ENCODE results near the gene NUB1.

NUB1 gene

GRCh38 chr7:151404216-151405011 lies 62.8 kb downstream of the NUB1 start:
- peak; percentile 56 for DNase-seq (ENCODE audit: low spot score)

DNA sequence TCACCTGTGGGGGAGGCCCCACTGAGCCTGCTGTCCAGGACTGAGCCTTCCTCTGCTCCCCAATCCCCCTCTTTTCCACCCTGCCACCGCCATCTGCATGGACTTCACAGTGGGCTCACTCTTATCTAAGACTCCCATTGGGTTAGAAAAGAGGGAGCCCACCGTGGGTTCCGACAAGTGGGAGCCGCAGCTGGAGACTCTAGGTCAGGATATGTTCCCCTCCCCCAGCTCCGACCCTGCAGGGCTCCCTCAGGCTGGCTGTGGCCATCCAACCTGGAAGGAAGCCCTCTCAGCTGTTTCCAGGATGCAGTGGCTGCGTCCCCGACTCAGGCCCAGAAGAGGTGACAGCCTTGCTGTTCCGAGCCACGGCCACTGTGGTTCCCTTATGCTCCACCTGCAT lies 63.4 kb downstream of the NUB1 start:
- DNase-seq (ENCODE audit: low spot score) = no peak

GRCh38 chr7:151405588-151405987 lies 64.0 kb downstream of the NUB1 start:
- no peak for DNase-seq (ENCODE audit: low spot score)

DNA sequence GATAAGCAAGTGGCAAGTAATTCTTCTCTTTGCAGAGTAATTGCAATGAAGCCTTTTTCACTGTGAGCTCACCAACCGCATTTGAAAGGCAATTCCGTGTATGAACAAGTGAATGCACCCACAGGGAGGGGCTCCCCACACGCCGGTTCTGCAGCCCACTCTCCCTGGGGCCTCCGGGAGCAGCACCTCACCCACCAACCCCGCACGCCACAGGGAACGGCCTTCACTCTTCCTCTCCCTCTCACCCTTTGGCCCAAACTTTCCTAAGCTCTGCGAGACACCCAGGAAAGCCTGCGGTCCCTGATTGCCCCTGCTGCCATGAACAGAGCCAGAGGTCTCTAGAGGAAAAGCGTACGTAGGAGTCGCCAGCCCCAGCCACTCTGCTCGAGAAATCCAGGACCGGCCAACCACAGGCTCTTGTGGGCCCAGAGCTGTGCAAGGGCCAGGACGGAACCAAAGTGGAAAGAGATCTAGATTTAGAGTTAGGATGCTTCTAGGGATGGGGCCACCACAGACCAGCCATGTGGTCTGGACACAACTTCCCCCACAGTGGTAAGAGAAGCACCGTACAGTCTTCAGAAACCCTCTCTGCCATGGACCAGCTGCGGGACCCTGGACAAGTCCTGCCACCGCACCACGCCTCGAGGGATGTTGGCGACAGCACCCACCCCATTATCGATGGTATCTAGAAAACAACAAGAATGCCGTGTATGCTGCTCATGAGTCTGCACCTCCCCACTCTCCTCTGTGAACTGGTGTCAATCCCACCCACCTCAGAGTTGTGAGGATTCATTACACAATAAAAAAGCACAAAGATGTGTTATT lies 64.7 kb downstream of the NUB1 start:
- DNase-seq (ENCODE audit: low spot score) = no peak

GRCh38 chr7:151406886-151407583 lies 65.4 kb downstream of the NUB1 start:
- no peak for DNase-seq (ENCODE audit: low spot score)

DNA sequence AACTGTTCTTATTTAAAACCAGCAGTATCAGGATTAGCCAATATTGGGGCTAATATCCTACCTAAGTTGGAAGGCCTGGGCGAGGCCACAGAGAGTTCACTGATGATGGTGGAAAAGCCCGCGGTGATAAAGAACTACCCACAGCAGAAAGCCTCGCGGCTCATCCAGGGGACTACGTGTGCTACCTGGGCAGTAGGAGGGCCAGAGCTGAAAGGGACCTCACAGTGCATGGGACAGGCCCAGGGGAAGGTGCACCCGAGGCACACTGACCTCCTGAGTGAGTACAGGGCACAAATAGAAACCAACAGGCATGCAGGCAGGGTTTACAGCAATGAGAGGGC lies 66.9 kb downstream of the NUB1 start:
- DNase-seq (ENCODE audit: low spot score) = no peak

DNA sequence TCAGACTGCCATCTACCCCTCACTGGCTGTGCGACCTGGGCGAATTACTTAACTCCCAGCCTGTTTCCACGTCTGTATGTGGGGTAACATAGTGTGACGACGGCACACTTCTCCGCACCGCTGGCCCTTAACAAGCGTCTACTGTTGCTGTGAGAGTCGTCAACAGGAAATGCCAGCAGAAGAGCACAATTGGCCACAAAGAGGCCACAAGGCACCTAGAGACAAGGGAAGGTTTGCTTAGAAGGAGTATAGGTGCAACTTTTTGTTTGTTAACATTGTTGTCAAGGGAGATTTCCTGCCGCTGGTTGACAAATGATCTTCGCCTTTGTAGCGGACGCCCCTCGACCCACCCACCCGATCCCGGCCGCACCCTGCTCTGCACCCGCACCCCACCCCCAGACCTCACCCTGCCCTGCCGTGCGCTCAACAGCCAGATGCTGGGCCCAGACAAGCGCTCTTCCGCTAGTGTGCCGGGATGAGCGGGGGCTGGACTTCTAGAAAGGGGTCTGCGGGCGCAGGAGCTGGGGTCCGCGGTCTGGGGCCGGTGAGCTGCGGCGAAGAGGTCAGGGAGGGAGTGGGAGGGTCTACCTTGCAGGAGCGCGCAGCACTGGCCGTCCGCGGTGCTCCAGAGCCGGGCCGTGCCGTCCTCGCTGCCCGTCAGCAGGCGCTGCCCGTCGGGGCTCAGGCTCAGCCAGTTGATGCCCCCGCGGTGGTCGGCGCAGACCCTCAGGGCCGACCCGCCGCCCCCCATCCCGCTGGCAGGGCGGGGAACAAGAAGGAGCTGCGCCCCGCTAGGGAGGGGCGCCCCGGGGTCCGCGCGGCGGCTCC lies 67.4 kb downstream of the NUB1 start:
- DNase-seq (ENCODE audit: low spot score) = no peak

- DNase-seq (ENCODE audit: low spot score) = no peak
Measured at GRCh38 chr7:151409667-151410404, 68.2 kb downstream of the NUB1 start, which contains the start of gene WDR86. Gene WDR86, minus strand, starts transcription at chr7:151410038. Its CDS starts 449 bp downstream, at chr7:151409589.

DNA sequence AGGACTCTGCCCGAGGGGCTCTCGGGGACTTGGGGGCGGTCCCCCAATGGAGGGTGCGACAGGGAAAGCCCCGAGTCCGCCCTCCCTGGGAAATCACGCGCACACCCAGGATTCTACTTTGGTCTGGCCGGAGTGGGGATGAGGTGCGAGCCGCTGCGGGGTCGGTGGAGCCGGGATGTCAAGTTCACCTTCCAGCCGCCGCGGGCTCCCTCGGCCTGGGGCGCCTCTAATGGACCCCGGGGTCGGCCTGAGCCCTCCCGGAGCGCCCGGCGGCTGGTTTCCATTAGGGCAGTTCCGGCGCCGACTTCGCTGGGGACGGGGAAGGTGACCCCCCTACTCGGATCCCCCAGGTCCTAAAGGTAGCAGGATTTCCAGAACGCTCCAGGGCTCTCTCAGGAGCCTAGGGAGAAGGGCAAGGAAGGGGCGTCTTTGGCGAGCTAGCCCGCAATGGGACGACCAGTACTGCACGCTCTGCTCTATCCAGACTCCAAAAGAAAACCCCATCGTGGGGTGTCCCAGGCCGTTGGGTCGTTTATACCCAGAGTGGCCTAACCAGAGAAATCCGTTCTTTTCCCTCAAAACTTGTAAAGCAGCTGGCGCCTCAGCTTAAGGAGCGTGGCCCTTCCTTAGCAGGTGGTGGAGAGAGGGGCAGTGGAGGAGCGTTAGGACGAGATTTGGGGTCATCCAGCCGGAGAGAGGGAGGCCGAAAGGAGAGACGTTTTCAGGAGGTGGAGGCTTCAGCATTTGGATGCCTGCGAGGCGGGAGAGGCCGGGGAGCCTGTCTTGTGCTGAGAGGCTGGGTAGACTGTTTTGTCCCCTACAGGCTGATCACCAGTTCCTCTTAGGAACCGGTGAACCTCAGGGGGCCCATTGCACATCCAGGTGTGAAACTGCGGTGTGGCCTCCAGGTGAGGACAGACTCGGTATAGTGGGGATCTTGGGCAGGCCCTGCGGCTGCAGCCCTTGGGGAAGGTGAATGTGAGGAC lies 69.1 kb downstream of the NUB1 start:
- no peak for DNase-seq (ENCODE audit: low spot score)

- DNase-seq (ENCODE audit: low spot score) = no peak
Measured at GRCh38 chr7:151411551-151411950, 69.9 kb downstream of the NUB1 start.

GRCh38 chr7:151412318-151412717 lies 70.7 kb downstream of the NUB1 start:
- no peak for DNase-seq (ENCODE audit: low spot score)

- DNase-seq (ENCODE audit: low spot score) = no peak
Measured at GRCh38 chr7:151413241-151413640, 71.6 kb downstream of the NUB1 start.

DNA sequence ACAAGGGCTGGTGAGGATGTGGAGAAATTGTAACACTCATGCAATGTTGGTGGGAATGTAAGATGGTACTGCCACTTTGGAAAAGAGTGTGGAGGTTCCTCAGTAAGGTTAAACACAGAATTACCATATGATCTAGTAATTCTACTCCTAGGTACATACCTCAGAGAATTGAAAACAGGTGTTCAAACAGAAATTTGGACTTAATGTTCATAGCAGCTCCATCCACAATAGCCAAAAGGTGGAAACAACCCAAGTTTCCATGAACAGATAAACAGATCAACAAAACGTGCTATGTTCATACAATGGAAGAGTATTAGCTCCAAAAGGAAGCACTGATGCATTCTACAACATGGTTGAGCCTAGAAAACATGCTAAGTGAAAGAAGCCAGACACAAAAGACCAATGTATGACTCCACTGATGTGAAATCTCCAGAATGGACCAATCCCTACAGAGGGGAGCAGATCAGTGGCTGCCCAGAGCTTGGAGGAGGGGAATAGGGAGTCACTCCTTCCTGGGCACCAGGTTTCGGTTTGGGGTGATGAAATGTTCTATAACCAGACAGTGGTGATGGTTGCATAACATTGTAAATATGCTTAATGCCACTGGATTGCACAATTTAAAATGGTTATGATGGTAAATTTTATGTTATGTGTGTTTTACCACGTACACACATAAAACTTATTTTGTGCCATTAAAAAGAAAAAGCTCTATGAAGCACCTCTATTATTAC lies 73.9 kb downstream of the NUB1 start:
- no peak for DNase-seq (ENCODE audit: low spot score)

DNA sequence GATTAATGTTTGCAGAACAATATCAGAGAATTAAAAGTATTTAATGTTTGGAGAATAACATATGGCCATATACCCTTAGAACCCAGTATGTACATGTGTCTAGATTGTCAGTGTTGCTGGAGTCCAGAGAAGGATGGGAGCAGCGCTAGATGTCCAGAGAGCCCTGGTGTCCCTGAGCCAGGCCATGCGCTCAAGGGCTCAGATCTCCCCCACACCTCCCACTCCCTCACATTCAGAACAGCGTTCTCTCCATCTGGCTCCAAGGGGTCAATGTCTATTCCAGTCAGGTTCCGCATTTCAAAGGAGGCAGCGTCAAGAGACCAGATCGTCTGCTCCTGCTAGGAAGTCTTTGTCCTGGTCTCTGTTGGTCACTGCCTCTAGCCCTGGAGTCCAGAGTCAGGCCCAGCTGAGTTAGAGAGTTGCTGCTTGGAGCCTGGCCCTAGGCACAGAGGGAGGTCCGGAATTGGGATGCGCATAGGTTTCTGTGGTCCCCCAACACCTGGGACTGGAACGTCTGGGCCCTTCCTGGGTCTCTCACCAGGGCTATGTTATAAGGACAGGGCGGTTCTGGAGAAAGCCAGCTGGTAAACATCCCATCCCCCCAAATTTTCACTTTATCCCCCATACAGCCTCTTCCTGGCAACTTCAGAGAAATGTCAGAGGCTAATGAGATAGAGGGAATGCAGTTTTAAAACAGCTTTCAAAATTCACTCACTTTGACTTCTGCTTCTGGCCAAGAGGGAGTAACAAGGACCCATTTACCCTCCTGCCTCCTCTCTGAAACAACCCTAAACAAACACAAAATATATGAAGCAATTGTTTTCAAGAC lies 74.7 kb downstream of the NUB1 start:
- no peak for DNase-seq (ENCODE audit: low spot score)

GRCh38 chr7:151416941-151417315 lies 75.3 kb downstream of the NUB1 start:
- DNase-seq (ENCODE audit: low spot score) = no peak

DNA sequence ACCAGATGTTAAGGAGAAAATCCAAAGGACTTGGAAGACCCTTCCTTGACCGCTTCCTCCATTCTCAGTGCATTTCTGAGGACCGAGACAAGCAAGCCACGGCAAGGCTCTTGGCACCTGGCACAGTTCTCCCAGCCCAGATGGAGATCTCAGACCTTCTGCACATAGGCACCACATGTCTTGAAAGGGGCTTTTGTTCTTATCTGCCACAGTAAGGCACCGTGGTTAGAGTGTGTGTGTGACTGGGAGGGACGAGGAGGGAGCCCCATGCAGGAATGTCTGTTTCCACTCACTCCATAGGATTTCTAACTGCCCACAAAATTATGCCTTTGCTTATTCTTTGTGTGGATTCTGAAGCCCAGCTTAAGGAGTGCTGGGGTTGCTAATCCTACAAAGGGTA lies 78.5 kb downstream of the NUB1 start:
- no peak for DNase-seq (ENCODE audit: low spot score)

DNA sequence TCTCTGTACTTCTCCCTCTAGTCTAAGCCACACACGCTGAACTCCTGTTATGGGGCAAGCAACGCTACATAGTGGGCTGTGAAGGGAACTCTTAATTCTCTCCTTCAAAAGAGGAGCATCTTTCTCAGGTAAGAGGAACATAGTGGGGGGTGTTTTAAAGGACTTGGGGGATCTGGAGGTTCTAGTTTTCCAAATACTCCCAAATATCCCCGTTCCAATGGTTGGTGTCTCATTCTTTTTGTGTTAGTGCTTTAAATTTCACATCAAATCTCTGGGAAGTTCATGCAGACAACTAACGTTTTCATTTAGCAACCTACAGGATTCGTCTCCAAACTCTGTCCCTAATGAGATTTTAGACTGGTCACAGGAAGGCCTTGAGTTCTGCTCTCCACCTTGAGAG lies 80.6 kb downstream of the NUB1 start:
- no peak for DNase-seq (ENCODE audit: low spot score)

DNA sequence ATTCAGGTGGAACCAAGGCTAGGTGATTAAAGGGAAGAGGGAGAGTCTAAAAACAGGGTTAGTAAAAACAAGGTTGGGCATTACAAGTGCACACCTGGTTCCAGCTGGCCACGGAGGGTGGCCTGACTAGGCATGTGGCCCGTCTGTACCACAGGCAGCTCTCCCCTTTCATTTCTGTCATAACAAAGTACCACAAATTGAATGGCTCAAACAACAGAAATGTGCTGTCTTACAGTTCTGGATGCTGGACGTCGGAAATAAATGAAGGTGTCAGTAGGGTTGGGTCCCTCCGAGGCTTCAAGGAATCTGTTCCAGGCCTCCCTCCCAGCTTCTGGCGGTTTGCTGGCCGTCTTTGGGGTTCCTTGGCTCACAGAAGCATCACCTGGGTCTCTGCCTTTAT lies 81.6 kb downstream of the NUB1 start:
- DNase-seq (ENCODE audit: low spot score) = no peak

Data from AG08396 (cell line).